Measurements from ENCODE around the gene NDE1.
"Not testable (repeated sequence)": the region's sequence is repeated elsewhere in the genome, so short reads cannot be mapped to it uniquely, and the experiment has no call there.

Gene NDE1

DNA sequence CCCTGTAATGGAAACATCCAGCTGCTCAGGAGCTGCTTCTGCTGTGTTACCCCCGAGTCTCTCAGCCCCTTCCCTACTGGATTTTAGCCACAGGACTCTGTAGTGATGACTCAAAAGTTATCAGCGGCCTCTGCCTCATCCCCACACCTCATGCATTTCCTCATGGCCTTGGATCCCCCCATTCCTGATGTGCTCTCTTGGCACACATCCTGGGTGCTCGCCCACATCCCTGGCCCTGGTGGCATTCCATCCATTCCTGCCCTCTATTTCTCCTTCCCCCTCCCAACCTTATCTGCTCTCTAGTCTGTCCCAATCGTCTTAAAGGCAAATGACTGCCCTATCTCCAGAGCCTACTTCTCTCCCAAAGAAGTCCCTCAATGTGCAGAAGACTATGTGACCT is 31.7 kb upstream of the NDE1 start:
- DNase-seq = peak in 1 of 10 donors; percentile 32
- intact Hi-C loops (cut with DNase I) = no loop called here

DNA sequence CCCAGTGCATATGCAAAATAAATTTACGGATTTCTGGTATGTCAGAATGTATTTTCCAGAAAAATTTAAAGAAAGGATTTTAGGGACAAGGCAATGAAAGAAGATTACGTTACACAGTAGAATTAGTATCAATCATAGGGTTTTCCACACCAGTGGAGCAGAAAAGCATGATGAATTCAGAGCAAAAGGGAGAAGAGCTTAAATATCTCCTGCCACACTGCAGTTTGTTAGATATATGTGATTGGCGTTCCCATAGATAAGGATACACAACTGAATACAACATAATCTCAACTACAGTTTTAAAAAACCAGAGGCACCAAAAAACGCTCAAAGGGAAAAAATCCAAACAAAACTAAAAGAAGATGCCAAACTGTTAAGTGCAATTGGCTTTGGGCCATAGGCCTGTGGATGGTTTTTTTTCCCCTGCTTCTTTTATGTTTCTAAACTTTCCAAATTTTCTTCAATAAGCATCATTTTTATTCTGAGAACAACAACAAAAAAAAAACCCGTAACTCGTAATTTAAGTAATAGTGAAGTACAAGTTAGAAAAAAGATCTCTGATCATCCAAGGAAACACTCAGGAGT is 29.3 kb upstream of the NDE1 start:
- intact Hi-C loops (cut with DNase I) = no loop called here
- DNase-seq = no peak

GRCh38 chr16:15621456-15621855 is 28.6 kb upstream of the NDE1 start:
- intact Hi-C loops (cut with DNase I) = no loop called here
- DNase-seq = peak in 1 of 10 donors; percentile 27

DNA sequence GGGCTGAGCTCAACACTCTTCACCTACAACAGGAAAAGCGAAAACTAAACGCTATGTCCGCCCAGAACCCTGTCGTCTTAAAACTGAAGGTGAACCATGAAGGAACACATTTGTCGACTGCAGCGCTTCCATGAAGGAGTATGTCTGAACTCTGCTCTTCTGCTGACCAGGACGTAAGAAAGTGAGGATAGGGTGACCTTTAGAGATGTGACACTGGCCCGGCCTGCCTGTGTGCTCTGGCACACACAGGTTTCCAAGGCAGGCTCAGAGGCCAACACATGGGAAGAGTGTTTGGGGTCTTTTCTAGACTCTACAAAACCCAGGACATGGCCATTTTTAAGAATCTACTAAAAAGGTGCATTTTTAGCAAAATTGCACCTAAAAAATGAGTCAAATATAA is 28.2 kb upstream of the NDE1 start:
- intact Hi-C loops (cut with DNase I) = no loop called here
- DNase-seq = peak in 1 of 10 donors; percentile 12

DNA sequence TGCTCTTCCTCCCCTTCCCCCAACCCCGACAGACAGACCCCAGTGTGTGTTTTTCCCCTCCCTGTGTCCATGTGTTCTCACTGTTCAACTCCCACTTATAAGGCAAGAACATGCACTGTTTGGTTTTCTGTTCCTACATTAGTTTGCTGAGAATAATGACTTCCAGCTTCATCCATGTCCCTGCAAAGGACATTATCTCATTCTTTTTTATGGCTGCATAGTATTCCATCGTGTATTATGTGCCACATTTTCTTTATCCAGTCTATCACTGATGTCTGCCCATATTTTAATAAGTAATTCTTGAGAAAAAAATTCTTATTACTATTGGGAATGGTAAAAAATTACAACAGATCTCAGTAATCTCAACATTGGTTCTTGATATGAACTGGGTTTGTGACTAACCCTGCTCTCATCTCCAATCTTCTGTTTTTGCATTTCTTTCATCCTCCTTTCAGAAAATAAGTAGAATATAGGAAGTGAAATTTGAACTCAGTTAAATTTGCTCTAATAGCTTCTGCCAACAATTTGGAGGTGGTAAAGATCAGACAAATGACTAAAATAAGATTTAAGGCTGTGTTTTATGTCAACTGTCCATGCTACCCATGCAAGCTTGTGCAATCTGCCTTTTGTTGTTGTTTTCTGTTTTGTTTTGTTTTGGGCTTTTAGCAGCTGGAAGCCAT is 18.2 kb upstream of the NDE1 start:
- no peak for DNase-seq
- intact Hi-C loops (cut with DNase I) = no loop called here

GRCh38 chr16:15635926-15636325 is 14.1 kb upstream of the NDE1 start:
- DNase-seq = peak in 1 of 10 donors; percentile 72
- intact Hi-C loops (cut with DNase I) = no loop called here

GRCh38 chr16:15636392-15636873 is 13.6 kb upstream of the NDE1 start:
- intact Hi-C loops (cut with DNase I) = no loop called here
- DNase-seq = no peak

GRCh38 chr16:15639061-15639568 is 10.9 kb upstream of the NDE1 start:
- intact Hi-C loops (cut with DNase I) = no loop called here
- DNase-seq = no peak

- intact Hi-C loops (cut with DNase I) = loop anchor here (5.0 kb wide), 2 partner anchors 41 to 209 kb away; partner anchors contain the start of gene BMERB1
- no peak for DNase-seq
These were observed 9.1 kb upstream of the NDE1 start for GRCh38 chr16:15640966-15641365.

- intact Hi-C loops (cut with DNase I) = loop anchor here (5.0 kb wide), 2 partner anchors 40 to 210 kb away; partner anchors contain the start of gene BMERB1
These were observed 8.1 kb upstream of the NDE1 start for GRCh38 chr16:15641753-15642556.

DNA sequence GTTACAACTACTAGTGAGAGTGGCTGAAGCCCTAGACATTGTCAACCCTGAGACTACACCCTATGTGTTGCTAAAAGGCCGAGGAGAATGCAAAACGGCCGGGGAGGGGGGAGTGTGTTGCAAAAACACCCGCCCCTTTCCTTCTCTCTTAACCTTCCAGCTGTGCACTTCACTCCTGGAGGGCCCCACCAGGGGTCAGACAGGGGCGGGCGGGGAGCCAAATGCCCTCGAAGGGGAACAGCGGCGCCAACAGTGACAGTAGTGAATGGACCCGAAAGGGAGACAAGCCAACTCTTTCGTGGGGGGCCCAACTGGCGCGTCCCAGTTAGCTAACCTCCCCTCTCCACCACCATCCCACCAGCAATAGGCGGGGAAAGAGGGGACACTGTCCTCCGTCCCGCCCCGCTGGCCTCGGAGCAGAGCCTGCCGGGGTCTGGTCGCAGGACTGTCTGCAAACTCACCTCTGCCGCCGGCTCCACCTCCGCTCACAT is 7.4 kb upstream of the NDE1 start:
- intact Hi-C loops (cut with DNase I) = loop anchor here (1.0 to 5.0 kb wide), 3 partner anchors 40 to 210 kb away; partner anchors contain the start of gene BMERB1
- DNase-seq = peak in 4 of 10 donors; percentile 12 to 43 (median 30)

More at GRCh38 chr16:15641753-15642556, 8.1 kb upstream of the NDE1 start:
- no peak for DNase-seq

DNA sequence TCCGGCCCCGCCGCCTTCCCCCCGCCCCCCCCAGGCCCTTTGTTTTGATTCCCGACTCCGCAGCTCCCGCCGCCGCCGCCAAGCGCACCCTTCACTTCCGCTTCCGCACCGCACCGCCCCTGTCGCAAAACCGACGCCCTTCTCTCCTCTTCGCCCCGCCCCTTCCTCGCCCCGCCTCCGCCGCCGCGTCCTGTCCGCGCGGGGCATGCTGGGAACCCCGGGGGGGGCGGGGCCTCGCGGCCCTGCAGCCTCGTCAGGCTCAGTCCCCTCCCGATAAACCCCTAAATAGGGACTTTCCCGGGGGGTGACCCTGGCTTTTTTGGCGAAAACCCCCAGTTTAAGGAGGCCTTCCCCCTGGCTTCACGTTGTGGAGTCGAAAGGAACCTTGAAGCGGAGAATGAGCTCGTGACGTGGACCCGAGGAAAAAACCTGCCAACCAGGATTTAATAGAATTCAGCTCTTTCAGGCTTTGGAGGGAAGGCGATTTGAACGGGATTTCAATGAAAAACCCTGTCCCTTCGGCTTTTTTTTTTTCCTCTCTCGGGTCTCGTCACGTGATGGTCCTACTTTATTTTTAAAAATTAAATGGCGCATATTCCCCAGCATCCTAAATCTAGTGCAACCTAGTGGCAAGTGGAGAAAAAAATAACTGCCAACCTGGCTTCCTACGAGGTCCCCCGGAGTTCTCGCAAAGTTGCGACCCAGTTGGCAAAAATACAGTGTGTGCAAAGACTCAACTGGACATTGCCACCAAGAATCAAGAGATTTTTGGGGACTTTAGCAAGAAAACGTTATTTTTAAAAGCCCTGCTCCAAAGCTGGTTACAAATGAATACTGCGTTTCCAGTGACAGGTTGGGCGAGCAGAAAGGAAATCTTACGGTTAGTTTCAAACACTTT is 6.7 kb upstream of the NDE1 start, which contains the start of gene MARF1:
TSS of gene MARF1 (minus strand) at position 107 of the 898 bp plus-strand sequence. CDS start 3,921 bp downstream, outside the sequence.
- intact Hi-C loops (cut with DNase I) = loop anchor here (1.0 to 5.0 kb wide), 3 partner anchors 39 to 211 kb away; partner anchors contain the start of gene BMERB1
- peak; percentile 93 to 99 (median 97) for DNase-seq

- intact Hi-C loops (cut with DNase I) = loop anchor here (1.0 to 5.0 kb wide), 3 partner anchors 38 to 212 kb away; partner anchors contain the start of gene BMERB1
- DNase-seq = no peak
These were observed 6.1 kb upstream of the NDE1 start for GRCh38 chr16:15643946-15644250.

- no peak for DNase-seq
- intact Hi-C loops (cut with DNase I) = loop anchor here (5.0 kb wide), 2 partner anchors 38 to 212 kb away; partner anchors contain the start of gene BMERB1
These were observed 5.6 kb upstream of the NDE1 start for GRCh38 chr16:15644267-15644961.

GRCh38 chr16:15644962-15645465 is 5.0 kb upstream of the NDE1 start:
- intact Hi-C loops (cut with DNase I) = loop anchor here (5.0 kb wide), 2 partner anchors 37 to 213 kb away; partner anchors contain the start of gene BMERB1

GRCh38 chr16:15646557-15647293 is 3.3 kb upstream of the NDE1 start:
- DNase-seq; intact Hi-C loops (cut with DNase I): not testable (repeated sequence)

More at GRCh38 chr16:15644962-15645465, 5.0 kb upstream of the NDE1 start:
- not testable (repeated sequence) for DNase-seq

GRCh38 chr16:15647294-15648014 is 2.6 kb upstream of the NDE1 start:
- intact Hi-C loops (cut with DNase I) = no loop called here

More at GRCh38 chr16:15647294-15648014, 2.6 kb upstream of the NDE1 start:
- DNase-seq = no peak
